Hematopoietic multipotent progenitor cell treated with erythropoietin and hydrocortisone succinate and interleukin-3 and kit ligand, for 8 days (in vitro differentiated cells): ENCODE results near the gene REEP1.
"Not testable (repeated sequence)": the region's sequence is repeated elsewhere in the genome, so short reads cannot be mapped to it uniquely, and the experiment has no call there.

Experiments used
- DNase-seq: peaks from one replicate; pipeline ENCODE4 v3.0.0-alpha.2; 2015

Gene REEP1

GRCh38 chr2:86241611-86242010 lies 95.8 kb downstream of the REEP1 start:
- DNase-seq: no peak

- no peak for DNase-seq
These were observed 97.2 kb downstream of the REEP1 start for GRCh38 chr2:86240251-86240650.

GRCh38 chr2:86239745-86240144 lies 97.7 kb downstream of the REEP1 start:
- DNase-seq: no peak

- peak; percentile 11 for DNase-seq
These were observed 98.1 kb downstream of the REEP1 start for GRCh38 chr2:86239326-86239725.

GRCh38 chr2:86238354-86238753 lies 99.1 kb downstream of the REEP1 start:
- DNase-seq: no peak

GRCh38 chr2:86237172-86237571 lies 100.3 kb downstream of the REEP1 start:
- no peak for DNase-seq

GRCh38 chr2:86235196-86235980 lies 102.0 kb downstream of the REEP1 start:
- DNase-seq: no peak

- DNase-seq: no peak
These were observed 102.8 kb downstream of the REEP1 start for GRCh38 chr2:86234563-86235131.

GRCh38 chr2:86233436-86233835 lies 104.0 kb downstream of the REEP1 start:
- DNase-seq: no peak

- no peak for DNase-seq
These were observed 104.5 kb downstream of the REEP1 start for GRCh38 chr2:86232910-86233309.

GRCh38 chr2:86232373-86232784 lies 105.0 kb downstream of the REEP1 start:
- no peak for DNase-seq

GRCh38 chr2:86231680-86232372 lies 105.6 kb downstream of the REEP1 start:
- no peak for DNase-seq

GRCh38 chr2:86230961-86231360 lies 106.5 kb downstream of the REEP1 start:
- DNase-seq: no peak

GRCh38 chr2:86229221-86229620 lies 108.2 kb downstream of the REEP1 start:
- no peak for DNase-seq

GRCh38 chr2:86228574-86228973 lies 108.9 kb downstream of the REEP1 start:
- not testable (repeated sequence) for DNase-seq

GRCh38 chr2:86227685-86228084 lies 109.7 kb downstream of the REEP1 start:
- no peak for DNase-seq

GRCh38 chr2:86226636-86227520 lies 110.5 kb downstream of the REEP1 start:
- peak; percentile 62 for DNase-seq

GRCh38 chr2:86226070-86226469 lies 111.4 kb downstream of the REEP1 start:
- no peak for DNase-seq

- no peak for DNase-seq
These were observed 111.8 kb downstream of the REEP1 start for GRCh38 chr2:86225581-86225980.

- DNase-seq: no peak
These were observed 112.6 kb downstream of the REEP1 start for GRCh38 chr2:86224645-86225355.

GRCh38 chr2:86223927-86224560 lies 113.4 kb downstream of the REEP1 start:
- DNase-seq: no peak
